ENCODE results near the gene SRPRA. TPM values are rescaled to one million over a fixed set of nuclear protein-coding genes. Genes with fewer than 3 reads are reported as not detected.

Gene SRPRA
- total RNA-seq, 4 donors from 2014 or later, result 95.3 to 153 (median 125) TPM

GRCh38 chr11:126214441-126214840, 54.3 kb downstream of the SRPRA start:
- Histone ChIP-seq H3K4me1 (peaks cover 17 to 25% of the 10 kb centered on the region in 2 donors), H3K27ac (no peak overlapping the region), H3K27me3 (no peaks in the 10 kb centered on the region), H3K4me3 (replicated peaks in 1 of 3) (no peak overlapping the region), H3K36me3 (no peaks in the 10 kb centered on the region), H3K9me3 (no peaks in the 10 kb centered on the region)
- peak; percentile 27 to 44 for DNase-seq
- no peak for TF ChIP-seq CTCF (IDR thresholded peaks at IDR 0.05)
- no peak for TF ChIP-seq POLR2A (IDR thresholded peaks at IDR 0.05)
- 25 to 33% methylated on average over 2 of the region's 2 CpGs for WGBS, 2 donors
- intact Hi-C loops (cut with DNase I), result loop anchor here (5.0 kb wide), 1 partner anchor 53 kb away; the partner anchor contains the start of genes FOXRED1 and SRPRA

Small RNA genes within 50 kb of the gene (small RNA-seq; reads per million reads assigned to genes)
- not detected for gene RN7SL351P
- not detected for gene RNU4-86P

Other genes starting within 250 kb of the SRPRA start
- 100 to 1,000 TPM in 2 of 4 donors, 10 to 100 TPM in 2; 75.8 to 168 (median 108) TPM for gene CDON, start 206.0 kb downstream of the SRPRA start, total RNA-seq
- gene RPUSD4, start 57.2 kb downstream of the SRPRA start, total RNA-seq, result 10 to 100 TPM; 10.5 to 17.6 (median 14.6) TPM
- gene FAM118B, start 57.1 kb downstream of the SRPRA start, total RNA-seq, result 10 to 100 TPM; 21.7 to 25.0 (median 23.3) TPM
- gene FOXRED1, start 259 bp upstream of the SRPRA start, total RNA-seq, result 10 to 100 TPM; 13.3 to 25.8 (median 20.2) TPM
- gene TIRAP, start 14.2 kb upstream of the SRPRA start, total RNA-seq, result 10 to 100 TPM in 2 of 4 donors, 1 to 10 TPM in 2; 9.2 to 13.1 (median 10.1) TPM
- 10 to 100 TPM in 3 of 4 donors, 1 to 10 TPM in 1; 6.1 to 18.9 (median 13.9) TPM for gene DCPS, start 35.2 kb upstream of the SRPRA start, total RNA-seq
- 10 to 100 TPM in 3 of 4 donors, 1 to 10 TPM in 1; 5.3 to 33.9 (median 26.4) TPM for gene ST3GAL4, start 86.8 kb upstream of the SRPRA start, total RNA-seq

Data from thyroid gland (tissue), 4 donors.